ENCODE measurements around the gene ADNP. TPM values are rescaled to one million over a fixed set of nuclear protein-coding genes. Genes with fewer than 3 reads are reported as not detected.

Gene ADNP
- polyA plus RNA-seq, 1 of the 3 experiments (the other 2 are of a cell fraction) = 13.3 TPM

- Histone ChIP-seq H3K4me1 (ENCODE audit: control insufficient read depth in 1 of 2, insufficient read depth in 2 of 2, low read depth in 1 of 2, low read length in 1 of 2) (peaks cover 0 to 35% of the 10 kb centered on the region in 2 experiments; a peak in 2 of 4 replicates), H3K79me2 (ENCODE audit: insufficient read depth) (no peaks in the 10 kb centered on the region), H3K27me3 (ENCODE audit: insufficient read depth) (no peaks in the 10 kb centered on the region), H3K36me3 (replicated peaks in 1 of 2; ENCODE audit: control insufficient read depth in 1 of 2, insufficient read depth in 2 of 2, low read length in 1 of 2) (no peaks in the 10 kb centered on the region), H3F3A (replicated peaks; ENCODE audit: insufficient read depth) (no peaks in the 10 kb centered on the region), H3K27ac (ENCODE audit: low read depth in 2 of 2, low read length in 1 of 2) (no peak overlapping the region), H3K9ac (no peak overlapping the region), H2AFZ (ENCODE audit: low read depth) (no peak overlapping the region), H3K4me3 (ENCODE audit: low read depth in 2 of 2, low read length in 1 of 2) (no peak overlapping the region), H3K4me2 (no peak overlapping the region), H3K9me3 (no peaks in the 10 kb centered on the region), H3K9me2 (no peaks in the 10 kb centered on the region), H4K20me1 (ENCODE audit: insufficient read depth) (no peaks in the 10 kb centered on the region)
- TF ChIP-seq RAD21 (IDR thresholded peaks at IDR 0.05; ENCODE audit: low read length) (no peak), RFX5 (IDR thresholded peaks at IDR 0.05; ENCODE audit: low read length) (no peak), MXI1 (IDR thresholded peaks at IDR 0.05; ENCODE audit: low read depth, low read length) (no peak), EP300 (IDR thresholded peaks at IDR 0.05; ENCODE audit: borderline replicate concordance in 1 of 2, low read depth in 1 of 2, low read length in 1 of 2) (no peak), TEAD4 (IDR thresholded peaks at IDR 0.05; ENCODE audit: borderline replicate concordance, insufficient read depth) (no peak), ELF1 (IDR thresholded peaks at IDR 0.05) (no peak), GABPA (IDR thresholded peaks at IDR 0.05; ENCODE audit: low read depth) (no peak), MAX (IDR thresholded peaks at IDR 0.05; ENCODE audit: low read depth) (no peak), EZH2phosphoT487 (IDR thresholded peaks at IDR 0.05; ENCODE audit: borderline replicate concordance, low read depth) (no peak), CHD2 (IDR thresholded peaks at IDR 0.05; ENCODE audit: low read length, partially characterized antibody) (no peak), USF1 (IDR thresholded peaks at IDR 0.05; ENCODE audit: borderline replicate concordance, low read depth) (no peak), YY1 (IDR thresholded peaks at IDR 0.05; ENCODE audit: low read depth) (no peak), IRF3 (IDR thresholded peaks at IDR 0.05; ENCODE audit: low read depth, low read length) (no peak), FOSL2 (IDR thresholded peaks at IDR 0.05; ENCODE audit: borderline replicate concordance, low read depth) (no peak), FOXJ3 (CRISPR knock-in tag; IDR thresholded peaks at IDR 0.05) (no peak), NFIC (IDR thresholded peaks at IDR 0.05; ENCODE audit: borderline replicate concordance) (no peak)
- TF ChIP-seq, protein P1, sequence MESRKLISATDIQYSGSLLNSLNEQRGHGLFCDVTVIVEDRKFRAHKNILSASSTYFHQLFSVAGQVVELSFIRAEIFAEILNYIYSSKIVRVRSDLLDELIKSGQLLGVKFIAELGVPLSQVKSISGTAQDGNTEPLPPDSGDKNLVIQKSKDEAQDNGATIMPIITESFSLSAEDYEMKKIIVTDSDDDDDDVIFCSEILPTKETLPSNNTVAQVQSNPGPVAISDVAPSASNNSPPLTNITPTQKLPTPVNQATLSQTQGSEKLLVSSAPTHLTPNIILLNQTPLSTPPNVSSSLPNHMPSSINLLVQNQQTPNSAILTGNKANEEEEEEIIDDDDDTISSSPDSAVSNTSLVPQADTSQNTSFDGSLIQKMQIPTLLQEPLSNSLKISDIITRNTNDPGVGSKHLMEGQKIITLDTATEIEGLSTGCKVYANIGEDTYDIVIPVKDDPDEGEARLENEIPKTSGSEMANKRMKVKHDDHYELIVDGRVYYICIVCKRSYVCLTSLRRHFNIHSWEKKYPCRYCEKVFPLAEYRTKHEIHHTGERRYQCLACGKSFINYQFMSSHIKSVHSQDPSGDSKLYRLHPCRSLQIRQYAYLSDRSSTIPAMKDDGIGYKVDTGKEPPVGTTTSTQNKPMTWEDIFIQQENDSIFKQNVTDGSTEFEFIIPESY (IDR thresholded peaks at IDR 0.05; ENCODE audit: borderline replicate concordance, low read depth) = no peak
- TF ChIP-seq, protein P2, sequence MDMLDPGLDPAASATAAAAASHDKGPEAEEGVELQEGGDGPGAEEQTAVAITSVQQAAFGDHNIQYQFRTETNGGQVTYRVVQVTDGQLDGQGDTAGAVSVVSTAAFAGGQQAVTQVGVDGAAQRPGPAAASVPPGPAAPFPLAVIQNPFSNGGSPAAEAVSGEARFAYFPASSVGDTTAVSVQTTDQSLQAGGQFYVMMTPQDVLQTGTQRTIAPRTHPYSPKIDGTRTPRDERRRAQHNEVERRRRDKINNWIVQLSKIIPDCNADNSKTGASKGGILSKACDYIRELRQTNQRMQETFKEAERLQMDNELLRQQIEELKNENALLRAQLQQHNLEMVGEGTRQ (IDR thresholded peaks at IDR 0.05; ENCODE audit: borderline replicate concordance, low read depth, low read length) = no peak
- CTCF ChIA-PET = no interaction called here
- WGBS (ENCODE audit: low lambda C conversion rate) = 98% methylated on average over 9 of the region's 9 CpGs
- no peak for DNase-seq
- POLR2A ChIA-PET = no interaction called here
These were observed 79.2 kb downstream of the ADNP start for GRCh38 chr20:50852085-50852484.

Data from SK-N-SH (cell line).